Ovary (tissue), 3 donors: ENCODE results near the gene HLA-DQB1.

Experiments used
- EP300 ChIP-seq: sonication (generic); formaldehyde crosslinking; IDR thresholded peaks from one replicate; pipeline ENCODE4 v1.6.1; 2017; ENCODE audit warnings: antibody characterized with exemption
- POLR2A ChIP-seq: fragments of 450-650 bp; IDR thresholded peaks from one replicate; pipeline ENCODE4 v1.6.1; 2017; ENCODE audit warnings: antibody characterized with exemption, mild to moderate bottlenecking, moderate library complexity
- TF ChIP-seq, protein P1 (sequence below), 3 donors: fragments of 450-650 bp in 2 of 3; fragments of 200-600 bp in 1 of 3; IDR thresholded peaks; one replicate each; pipeline versions ENCODE4 v1.5.1 to v1.8.0; 2016 to 2022; ENCODE audit warnings: antibody characterized with exemption in 3 of 3, mild to moderate bottlenecking in 1 of 3
- donor health status: DM: no; HTN: no; CAD: no.

DNA sequence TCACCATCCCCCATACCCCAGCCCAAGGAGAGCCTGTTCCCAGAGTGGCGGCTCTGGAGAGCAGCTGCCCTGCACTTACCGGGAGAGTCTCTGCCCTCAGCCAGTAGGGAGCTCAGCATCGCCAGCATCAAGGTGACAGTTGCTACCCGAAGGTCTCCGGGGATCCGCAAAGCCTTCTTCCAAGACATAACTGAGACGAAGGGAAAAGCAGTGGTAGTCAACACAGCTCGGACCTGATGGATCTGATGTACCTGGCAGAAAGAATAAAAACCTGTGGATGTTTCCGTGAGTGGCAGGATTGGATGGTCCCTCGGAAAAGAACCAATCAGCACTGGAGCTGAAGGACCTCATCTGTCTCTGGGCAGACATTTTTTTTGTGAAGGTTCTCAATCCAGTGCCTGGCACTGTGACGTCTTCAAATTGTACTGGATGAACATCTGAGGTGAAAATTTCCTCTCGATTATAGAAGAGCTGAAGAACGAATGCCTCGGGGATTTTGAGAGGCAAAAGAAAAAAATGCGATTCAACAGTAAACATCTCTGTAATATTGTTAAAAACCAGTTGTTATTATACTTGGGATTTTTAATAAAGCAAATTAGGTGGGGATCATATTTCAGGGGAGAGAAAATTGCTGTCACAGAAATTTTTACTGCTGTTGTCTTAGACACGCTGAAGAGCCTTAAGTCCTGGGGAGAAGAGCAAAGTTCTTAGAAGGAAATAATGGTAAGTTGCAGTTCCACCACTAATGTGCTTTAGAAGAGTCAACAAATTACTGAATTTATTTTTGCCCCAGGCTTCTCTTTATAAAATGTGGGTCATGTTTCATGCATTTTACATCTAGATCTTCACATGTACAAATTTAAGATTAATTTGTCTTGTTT lies at the start of gene HLA-DQB1:
- TF ChIP-seq, protein P1, sequence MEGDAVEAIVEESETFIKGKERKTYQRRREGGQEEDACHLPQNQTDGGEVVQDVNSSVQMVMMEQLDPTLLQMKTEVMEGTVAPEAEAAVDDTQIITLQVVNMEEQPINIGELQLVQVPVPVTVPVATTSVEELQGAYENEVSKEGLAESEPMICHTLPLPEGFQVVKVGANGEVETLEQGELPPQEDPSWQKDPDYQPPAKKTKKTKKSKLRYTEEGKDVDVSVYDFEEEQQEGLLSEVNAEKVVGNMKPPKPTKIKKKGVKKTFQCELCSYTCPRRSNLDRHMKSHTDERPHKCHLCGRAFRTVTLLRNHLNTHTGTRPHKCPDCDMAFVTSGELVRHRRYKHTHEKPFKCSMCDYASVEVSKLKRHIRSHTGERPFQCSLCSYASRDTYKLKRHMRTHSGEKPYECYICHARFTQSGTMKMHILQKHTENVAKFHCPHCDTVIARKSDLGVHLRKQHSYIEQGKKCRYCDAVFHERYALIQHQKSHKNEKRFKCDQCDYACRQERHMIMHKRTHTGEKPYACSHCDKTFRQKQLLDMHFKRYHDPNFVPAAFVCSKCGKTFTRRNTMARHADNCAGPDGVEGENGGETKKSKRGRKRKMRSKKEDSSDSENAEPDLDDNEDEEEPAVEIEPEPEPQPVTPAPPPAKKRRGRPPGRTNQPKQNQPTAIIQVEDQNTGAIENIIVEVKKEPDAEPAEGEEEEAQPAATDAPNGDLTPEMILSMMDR (IDR thresholded peaks at IDR 0.05), result no peak
- TF ChIP-seq POLR2A (no peak), EP300 (no peak)
